NCI-H345 treated with DMSO at 0.1 percent for 48 hours (cell line): Measurements from ENCODE around the gene CLN5.
"Not testable (repeated sequence)": the region's sequence is repeated elsewhere in the genome, so short reads cannot be mapped to it uniquely, and the experiment has no call there.

Experiments
- DNase-seq: peaks from one replicate; lab custom pipeline; 2025; ENCODE audit not compliant: unreplicated experiment; lab: John Stamatoyannopoulos, UW

The CLN5 gene

GRCh38 chr13:76991796-76992547, at the start of gene CLN5:
Gene CLN5, plus strand, starts transcription at chr13:76992081. Its CDS starts 18 bp downstream, at chr13:76992099.
- DNase-seq = peak; percentile 83

- no peak for DNase-seq
Observed at GRCh38 chr13:76942363-76942762, 49.5 kb upstream of the CLN5 start.

- DNase-seq = no peak
Observed at GRCh38 chr13:76943646-76944045, 48.2 kb upstream of the CLN5 start.

GRCh38 chr13:76944456-76944855, 47.4 kb upstream of the CLN5 start:
- DNase-seq = no peak

GRCh38 chr13:76948149-76948548, 43.7 kb upstream of the CLN5 start, which contains the start of gene ACOD1:
Gene ACOD1, plus strand, starts transcription at chr13:76948511. Its CDS starts 48 bp downstream, at chr13:76948559.
- no peak for DNase-seq

- DNase-seq = no peak
Observed at GRCh38 chr13:76950101-76950500, 41.8 kb upstream of the CLN5 start.

GRCh38 chr13:76953968-76954367, 37.9 kb upstream of the CLN5 start:
- no peak for DNase-seq

- no peak for DNase-seq
Observed at GRCh38 chr13:76954538-76954937, 37.3 kb upstream of the CLN5 start.

- DNase-seq = no peak
Observed at GRCh38 chr13:76955193-76955592, 36.7 kb upstream of the CLN5 start.

- DNase-seq = no peak
Observed at GRCh38 chr13:76955661-76956060, 36.2 kb upstream of the CLN5 start.

- no peak for DNase-seq
Observed at GRCh38 chr13:76958841-76959432, 32.9 kb upstream of the CLN5 start.

GRCh38 chr13:76959734-76960133, 32.1 kb upstream of the CLN5 start:
- DNase-seq = not testable (repeated sequence)

- DNase-seq = no peak
Observed at GRCh38 chr13:76965759-76966421, 26.0 kb upstream of the CLN5 start.

GRCh38 chr13:76967031-76967430, 24.9 kb upstream of the CLN5 start:
- DNase-seq = no peak

- no peak for DNase-seq
Observed at GRCh38 chr13:76968041-76968440, 23.8 kb upstream of the CLN5 start.

- DNase-seq = no peak
Observed at GRCh38 chr13:76969488-76970365, 22.2 kb upstream of the CLN5 start.

- DNase-seq = no peak
Observed at GRCh38 chr13:76971215-76971614, 20.7 kb upstream of the CLN5 start.

GRCh38 chr13:76971851-76972829, 19.7 kb upstream of the CLN5 start:
- no peak for DNase-seq

GRCh38 chr13:76973920-76974617, 17.8 kb upstream of the CLN5 start:
- no peak for DNase-seq
